Memory B cell (primary cell): Measurements from ENCODE around the gene EPHA1.

Experiments used
- ATAC-seq: fragments of 150-1000 bp; cut with Tn5 transposase; 2 replicates; pipeline ENCODE4 v1.10.0; 2021; ENCODE audit warnings: low read depth, mild to moderate bottlenecking, moderate library complexity
- DNase-seq, 2 donors: peaks; one replicate each; pipeline ENCODE4 v3.0.0; 2022; ENCODE audit warnings: low spot score in 2 of 2
- H3K27ac Mint-ChIP-seq: one replicate; pipeline ENCODE4 v1.8.0; 2022; ENCODE audit warnings: mild to moderate bottlenecking, moderate library complexity, mixed read lengths
- H3K27me3 Mint-ChIP-seq: one replicate; pipeline ENCODE4 v1.8.0; 2022; ENCODE audit warnings: mixed read lengths
- H3K36me3 Mint-ChIP-seq: one replicate; pipeline ENCODE4 v1.8.0; 2022; ENCODE audit warnings: mild to moderate bottlenecking, mixed read lengths
- H3K4me1 Mint-ChIP-seq: one replicate; pipeline ENCODE4 v1.8.0; 2022; ENCODE audit warnings: mixed read lengths
- H3K4me3 Mint-ChIP-seq: one replicate; pipeline ENCODE4 v1.8.0; 2022; ENCODE audit warnings: mild to moderate bottlenecking, moderate library complexity, mixed read lengths
- H3K9me3 Mint-ChIP-seq: one replicate; pipeline ENCODE4 v1.8.0; 2022; ENCODE audit warnings: mixed read lengths

EPHA1 gene

GRCh38 chr7:143356414-143357050, 52.1 kb downstream of the EPHA1 start:
- no peak for ATAC-seq
- Mint-ChIP-seq H3K27me3 (peaks cover 17% of the 10 kb centered on the region), H3K4me3 (no peak overlapping the region), H3K4me1 (no peaks in the 10 kb centered on the region), H3K27ac (no peak overlapping the region), H3K9me3 (no peaks in the 10 kb centered on the region), H3K36me3 (no peaks in the 10 kb centered on the region)
- no peak for DNase-seq

GRCh38 chr7:143355450-143356385, 52.9 kb downstream of the EPHA1 start:
- ATAC-seq (no peak), DNase-seq (no peak)
- peaks cover 19% of the 10 kb centered on the region for H3K27me3 Mint-ChIP-seq
- H3K36me3 Mint-ChIP-seq, result no peaks in the 10 kb centered on the region
- H3K9me3 Mint-ChIP-seq, result no peaks in the 10 kb centered on the region
- H3K27ac Mint-ChIP-seq, result no peak overlapping the region
- no peaks in the 10 kb centered on the region for H3K4me1 Mint-ChIP-seq
- no peak overlapping the region for H3K4me3 Mint-ChIP-seq

DNA sequence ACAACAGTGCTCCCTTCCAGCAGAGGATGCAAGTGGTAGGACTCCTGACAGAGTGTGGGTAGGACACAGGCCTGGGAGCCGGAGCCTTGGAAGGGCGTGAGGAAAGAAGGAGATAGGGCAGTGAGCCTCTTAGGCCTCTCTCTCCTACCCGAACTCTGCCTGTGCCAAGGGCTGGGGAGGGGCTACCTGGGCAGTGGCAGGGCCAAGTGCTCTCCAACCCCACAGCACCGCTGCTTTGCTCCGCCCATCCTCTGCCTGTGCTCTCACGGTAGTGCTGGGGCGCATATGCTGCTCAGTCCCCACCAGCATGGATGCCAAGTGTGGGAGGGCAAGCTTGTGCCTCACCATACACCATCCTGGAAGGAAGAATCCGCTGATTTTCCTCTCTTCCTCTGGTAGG, 53.7 kb downstream of the EPHA1 start:
- ATAC-seq (no peak), DNase-seq (no peak)
- no peak overlapping the region for H3K4me3 Mint-ChIP-seq
- H3K9me3 Mint-ChIP-seq, result no peaks in the 10 kb centered on the region
- no peaks in the 10 kb centered on the region for H3K4me1 Mint-ChIP-seq
- no peaks in the 10 kb centered on the region for H3K36me3 Mint-ChIP-seq
- H3K27me3 Mint-ChIP-seq, result peaks cover 17% of the 10 kb centered on the region
- H3K27ac Mint-ChIP-seq, result no peak overlapping the region

- H3K36me3 Mint-ChIP-seq, result no peaks in the 10 kb centered on the region
- no peaks in the 10 kb centered on the region for H3K4me1 Mint-ChIP-seq
- peaks cover 19% of the 10 kb centered on the region for H3K27me3 Mint-ChIP-seq
- no peak overlapping the region for H3K4me3 Mint-ChIP-seq
- DNase-seq, result no peak
- ATAC-seq, result no peak
- no peak overlapping the region for H3K27ac Mint-ChIP-seq
- H3K9me3 Mint-ChIP-seq, result no peaks in the 10 kb centered on the region
These were observed 54.3 kb downstream of the EPHA1 start for GRCh38 chr7:143354376-143354775.

GRCh38 chr7:143352531-143353002, 56.1 kb downstream of the EPHA1 start:
- no peak overlapping the region for H3K4me3 Mint-ChIP-seq
- H3K27ac Mint-ChIP-seq, result no peak overlapping the region
- ATAC-seq, result no peak
- H3K9me3 Mint-ChIP-seq, result no peaks in the 10 kb centered on the region
- H3K4me1 Mint-ChIP-seq, result no peaks in the 10 kb centered on the region
- DNase-seq, result no peak
- H3K36me3 Mint-ChIP-seq, result no peaks in the 10 kb centered on the region
- peaks cover 20% of the 10 kb centered on the region for H3K27me3 Mint-ChIP-seq

GRCh38 chr7:143351574-143351973, 57.1 kb downstream of the EPHA1 start:
- H3K9me3 Mint-ChIP-seq, result no peaks in the 10 kb centered on the region
- peaks cover 24% of the 10 kb centered on the region for H3K27me3 Mint-ChIP-seq
- H3K36me3 Mint-ChIP-seq, result no peaks in the 10 kb centered on the region
- DNase-seq (no peak), ATAC-seq (no peak)
- no peak overlapping the region for H3K27ac Mint-ChIP-seq
- no peak overlapping the region for H3K4me3 Mint-ChIP-seq
- H3K4me1 Mint-ChIP-seq, result no peaks in the 10 kb centered on the region

- no peaks in the 10 kb centered on the region for H3K36me3 Mint-ChIP-seq
- ATAC-seq, result no peak
These were observed 57.6 kb downstream of the EPHA1 start for GRCh38 chr7:143351060-143351459.

GRCh38 chr7:143347950-143348349, 60.7 kb downstream of the EPHA1 start:
- Mint-ChIP-seq H3K4me3 (no peak overlapping the region), H3K36me3 (no peaks in the 10 kb centered on the region), H3K4me1 (peaks cover 5% of the 10 kb centered on the region), H3K27ac (no peak overlapping the region), H3K27me3 (peaks cover 28% of the 10 kb centered on the region), H3K9me3 (no peaks in the 10 kb centered on the region)
- ATAC-seq, result no peak
- no peak for DNase-seq

More at GRCh38 chr7:143351060-143351459, 57.6 kb downstream of the EPHA1 start:
- H3K4me1 Mint-ChIP-seq, result no peaks in the 10 kb centered on the region
- DNase-seq, result no peak
- H3K4me3 Mint-ChIP-seq, result no peak overlapping the region
- H3K27me3 Mint-ChIP-seq, result peaks cover 25% of the 10 kb centered on the region
- no peaks in the 10 kb centered on the region for H3K9me3 Mint-ChIP-seq
- no peak overlapping the region for H3K27ac Mint-ChIP-seq

DNA sequence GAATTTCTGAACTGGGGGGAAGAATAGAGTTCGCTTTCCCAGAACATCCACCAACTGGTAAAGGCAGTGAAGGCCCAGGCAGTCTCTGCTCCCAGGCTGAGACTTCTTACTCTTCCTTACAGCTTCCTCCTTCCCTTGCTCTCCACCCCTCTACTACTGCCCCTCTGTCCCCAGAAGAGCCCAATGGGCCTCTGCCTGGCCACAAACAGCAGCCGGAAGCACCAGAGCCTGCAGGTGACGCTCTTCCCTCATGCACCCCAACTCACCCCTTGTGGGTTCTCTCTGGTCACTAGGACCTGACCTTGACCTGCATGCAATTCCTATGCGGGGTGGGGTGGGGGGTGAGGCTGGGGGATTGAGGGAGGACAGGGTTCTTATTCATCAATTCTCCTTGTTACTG, 62.6 kb downstream of the EPHA1 start:
- Mint-ChIP-seq H3K4me3 (no peak overlapping the region), H3K27ac (no peak overlapping the region)

GRCh38 chr7:143345428-143345900, 63.2 kb downstream of the EPHA1 start:
- H3K4me3 Mint-ChIP-seq, result peak overlapping the region; percentile 76
- no peaks in the 10 kb centered on the region for H3K9me3 Mint-ChIP-seq
- DNase-seq, result peak; percentile 38 to 39
- ATAC-seq, result peak; percentile 98
- H3K27ac Mint-ChIP-seq, result peak overlapping the region; percentile 15
- H3K4me1 Mint-ChIP-seq, result peaks cover 5% of the 10 kb centered on the region
- H3K27me3 Mint-ChIP-seq, result peaks cover 23% of the 10 kb centered on the region
- no peaks in the 10 kb centered on the region for H3K36me3 Mint-ChIP-seq

More for the DNA sequence above, 62.6 kb downstream of the EPHA1 start:
- no peak for ATAC-seq
- Mint-ChIP-seq H3K27me3 (peaks cover 23% of the 10 kb centered on the region), H3K4me1 (peaks cover 5% of the 10 kb centered on the region), H3K9me3 (no peaks in the 10 kb centered on the region), H3K36me3 (no peaks in the 10 kb centered on the region)
- no peak for DNase-seq

DNA sequence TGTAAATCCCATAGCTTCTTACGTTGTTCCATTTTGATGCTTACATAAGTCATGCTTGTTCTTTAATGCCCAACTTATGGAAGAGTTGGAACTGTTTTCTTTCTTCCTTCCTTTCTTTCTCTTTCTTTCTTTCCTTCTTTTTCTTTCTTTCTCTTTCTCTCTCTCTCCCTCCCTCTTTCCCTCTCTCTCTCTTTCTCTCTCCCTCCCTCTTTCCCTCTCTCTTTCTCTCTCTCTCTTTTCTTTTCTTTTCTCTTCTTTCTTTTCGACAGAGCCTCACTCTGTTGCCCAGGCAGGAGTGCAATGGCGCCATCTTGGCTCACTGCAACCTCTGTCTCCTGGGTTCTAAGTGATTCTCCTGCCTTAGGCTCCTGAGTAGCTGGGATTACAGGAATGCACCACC, 65.1 kb downstream of the EPHA1 start:
- H3K27me3 Mint-ChIP-seq, result peaks cover 28% of the 10 kb centered on the region
- DNase-seq (no peak), ATAC-seq (no peak)
- H3K27ac Mint-ChIP-seq, result no peak overlapping the region
- no peaks in the 10 kb centered on the region for H3K36me3 Mint-ChIP-seq
- H3K9me3 Mint-ChIP-seq, result no peaks in the 10 kb centered on the region
- peaks cover 9% of the 10 kb centered on the region for H3K4me1 Mint-ChIP-seq
- H3K4me3 Mint-ChIP-seq, result no peak overlapping the region

- Mint-ChIP-seq H3K36me3 (no peaks in the 10 kb centered on the region), H3K27ac (no peak overlapping the region), H3K4me1 (peaks cover 12% of the 10 kb centered on the region), H3K4me3 (no peak overlapping the region), H3K9me3 (no peaks in the 10 kb centered on the region), H3K27me3 (peaks cover 23% of the 10 kb centered on the region)
- no peak for DNase-seq
- ATAC-seq, result no peak
These were observed 66.8 kb downstream of the EPHA1 start for GRCh38 chr7:143341842-143342241.
